Measurements from ENCODE around the gene SBDS. TPM values are rescaled to one million over a fixed set of nuclear protein-coding genes. Genes with fewer than 3 reads are reported as not detected.

The SBDS gene
- total and polyA plus RNA-seq, 9 donors, result 172 to 232 (median 194) TPM

DNA sequence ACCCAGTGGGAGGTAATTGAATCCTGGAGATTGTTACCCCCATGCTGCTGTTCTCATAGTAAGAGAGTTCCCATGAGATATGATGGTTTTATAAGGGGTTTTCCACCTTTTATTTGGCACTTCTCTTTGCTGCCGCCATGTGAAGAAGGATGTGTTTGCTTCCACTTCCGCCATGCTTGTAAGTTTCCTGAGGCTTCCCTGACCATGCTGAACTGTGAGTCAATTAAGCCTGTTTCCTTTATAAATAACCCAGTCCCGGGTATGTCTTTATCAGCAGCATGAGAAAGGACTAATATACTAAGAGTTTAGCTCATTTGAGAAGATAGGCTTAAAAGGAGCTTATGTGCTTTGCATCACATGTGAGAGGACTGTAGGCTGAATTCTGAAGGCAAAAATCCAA lies 45.1 kb downstream of the SBDS start:
- Histone ChIP-seq H3K9me3 (replicated peaks; ENCODE audit: control insufficient read depth, low read depth, low read length) (no peaks in the 10 kb centered on the region), H3K4me3 (ENCODE audit: low read length) (no peak overlapping the region), H3K4me1 (ENCODE audit: control insufficient read depth, insufficient read depth, low read length) (no peaks in the 10 kb centered on the region), H3K36me3 (ENCODE audit: control insufficient read depth, insufficient read depth, low read length) (peaks cover 66% of the 10 kb centered on the region), H3K27ac (ENCODE audit: low read length) (no peak overlapping the region), H3K27me3 (ENCODE audit: control insufficient read depth, insufficient read depth, low read length) (no peaks in the 10 kb centered on the region)
- DNase-seq, result no peak
- 92% methylated on average over 2 of the region's 3 CpGs for WGBS (ENCODE audit: insufficient coverage)

DNA sequence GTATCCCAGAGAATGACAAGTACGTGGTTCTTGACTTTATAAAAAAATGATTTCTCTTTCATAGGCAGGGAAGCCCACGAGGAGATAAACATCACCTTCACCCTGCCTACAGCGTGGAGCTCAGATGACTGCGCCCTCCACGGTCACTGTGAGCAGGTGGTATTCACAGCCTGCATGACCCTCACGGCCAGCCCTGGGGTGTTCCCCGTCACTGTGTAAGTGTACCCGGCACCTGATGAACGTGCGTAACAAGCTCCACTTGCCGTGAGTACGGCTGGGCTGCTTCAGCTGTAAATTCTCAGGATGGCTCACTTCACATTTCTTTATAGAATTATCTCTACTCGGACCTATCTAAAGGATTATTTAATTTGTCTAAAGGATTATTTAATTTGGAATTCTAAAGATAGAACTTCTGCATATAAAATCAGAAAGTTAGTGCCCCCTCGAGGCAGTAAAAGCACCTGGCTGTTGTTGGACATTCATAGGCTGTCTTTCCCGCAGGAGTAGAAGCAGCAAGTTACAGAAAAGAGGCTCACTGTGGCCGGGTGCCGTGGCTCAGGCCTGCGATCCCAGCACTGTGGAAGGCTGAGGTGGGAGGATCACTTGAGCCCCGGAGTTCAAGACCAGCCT lies 46.8 kb downstream of the SBDS start:
- Histone ChIP-seq H3K9me3 (replicated peaks; ENCODE audit: control insufficient read depth, low read depth, low read length) (no peaks in the 10 kb centered on the region), H3K4me1 (ENCODE audit: control insufficient read depth, insufficient read depth, low read length) (no peaks in the 10 kb centered on the region), H3K36me3 (ENCODE audit: control insufficient read depth, insufficient read depth, low read length) (peaks cover 61% of the 10 kb centered on the region), H3K27ac (ENCODE audit: low read length) (no peak overlapping the region), H3K4me3 (ENCODE audit: low read length) (no peak overlapping the region), H3K27me3 (ENCODE audit: control insufficient read depth, insufficient read depth, low read length) (no peaks in the 10 kb centered on the region)
- no peak for DNase-seq
- 97% methylated on average over 9 of the region's 19 CpGs for WGBS (ENCODE audit: insufficient coverage)

DNA sequence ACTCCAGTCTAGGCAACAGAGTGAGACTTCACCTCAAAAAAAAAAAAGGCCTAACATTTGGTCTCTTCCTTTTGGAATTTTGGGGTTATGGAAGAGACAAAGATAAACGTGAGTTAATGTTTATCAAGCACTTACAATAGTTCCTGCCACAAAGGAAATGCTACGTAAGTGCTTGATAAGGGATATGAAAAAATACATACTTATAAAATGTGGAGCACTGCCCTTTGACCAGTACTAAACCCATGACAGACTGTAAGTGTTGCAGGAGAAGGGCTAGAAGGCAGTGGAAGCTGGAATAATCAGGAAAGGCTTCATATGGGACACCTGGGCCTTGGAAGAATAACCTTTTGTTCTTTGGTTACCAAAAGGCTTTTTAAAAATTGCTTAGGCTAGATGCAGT lies 48.8 kb downstream of the SBDS start:
- H3K27ac ChIP-seq (ENCODE audit: low read length), result no peak overlapping the region
- no peaks in the 10 kb centered on the region for H3K4me1 ChIP-seq (ENCODE audit: control insufficient read depth, insufficient read depth, low read length)
- peaks cover 58% of the 10 kb centered on the region for H3K36me3 ChIP-seq (ENCODE audit: control insufficient read depth, insufficient read depth, low read length)
- no peak overlapping the region for H3K4me3 ChIP-seq (ENCODE audit: low read length)
- DNase-seq, result no peak
- H3K9me3 ChIP-seq (replicated peaks; ENCODE audit: control insufficient read depth, low read depth, low read length), result no peaks in the 10 kb centered on the region
- H3K27me3 ChIP-seq (ENCODE audit: control insufficient read depth, insufficient read depth, low read length), result no peaks in the 10 kb centered on the region
- no CpG with 5 or more reads among the region's 2 CpGs for WGBS (ENCODE audit: insufficient coverage)

DNA sequence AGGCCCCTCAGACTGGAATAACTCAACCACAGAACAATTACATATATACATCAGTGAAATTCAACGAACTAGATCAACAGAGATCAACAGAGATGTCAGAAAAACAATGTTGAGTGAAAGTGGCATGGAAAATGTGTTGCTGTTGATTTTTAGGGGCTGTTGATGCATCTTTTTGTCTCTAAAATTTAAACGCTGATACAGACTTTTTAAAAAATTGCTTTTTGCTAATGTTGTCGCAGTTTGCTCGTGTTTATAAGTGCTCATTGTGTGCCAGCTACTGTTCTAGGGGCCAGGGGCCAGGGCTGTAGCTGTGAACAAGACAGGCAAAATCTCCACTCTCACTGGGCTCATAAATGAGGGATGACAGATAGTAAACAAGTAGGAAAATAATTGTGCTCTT lies 56.1 kb downstream of the SBDS start:
- DNase-seq, result no peak
- peaks cover 9% of the 10 kb centered on the region for H3K9me3 ChIP-seq (replicated peaks; ENCODE audit: control insufficient read depth, low read depth, low read length)
- 100% methylated on average over 2 of the region's 4 CpGs for WGBS (ENCODE audit: insufficient coverage)
- no peaks in the 10 kb centered on the region for H3K27me3 ChIP-seq (ENCODE audit: control insufficient read depth, insufficient read depth, low read length)
- no peak overlapping the region for H3K27ac ChIP-seq (ENCODE audit: low read length)
- H3K36me3 ChIP-seq (ENCODE audit: control insufficient read depth, insufficient read depth, low read length), result peaks cover 21% of the 10 kb centered on the region
- no peaks in the 10 kb centered on the region for H3K4me1 ChIP-seq (ENCODE audit: control insufficient read depth, insufficient read depth, low read length)
- no peak overlapping the region for H3K4me3 ChIP-seq (ENCODE audit: low read length)

DNA sequence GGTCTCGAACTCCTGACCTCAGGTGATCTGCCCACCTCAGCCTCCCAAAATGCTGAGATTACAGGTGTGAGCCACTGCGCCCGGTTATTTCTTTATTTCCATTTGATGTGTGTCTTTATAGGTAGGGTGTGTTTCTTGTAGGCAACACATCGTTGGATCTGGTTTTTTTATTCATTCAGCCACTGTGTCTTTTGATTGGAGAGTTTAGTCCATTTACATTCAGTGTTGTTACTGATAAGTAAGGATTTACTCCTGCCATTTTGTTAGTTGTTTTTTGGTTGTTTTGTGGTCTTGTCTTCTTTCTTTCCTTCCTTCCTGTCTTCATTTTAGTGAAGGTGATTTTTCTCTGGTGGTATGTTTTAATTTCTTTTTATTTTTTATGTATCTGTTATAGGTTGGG lies 57.4 kb downstream of the SBDS start:
- Histone ChIP-seq H3K9me3 (replicated peaks; ENCODE audit: control insufficient read depth, low read depth, low read length) (peaks cover 9% of the 10 kb centered on the region), H3K27me3 (ENCODE audit: control insufficient read depth, insufficient read depth, low read length) (no peaks in the 10 kb centered on the region), H3K4me3 (ENCODE audit: low read length) (no peak overlapping the region), H3K36me3 (ENCODE audit: control insufficient read depth, insufficient read depth, low read length) (peaks cover 14% of the 10 kb centered on the region), H3K4me1 (ENCODE audit: control insufficient read depth, insufficient read depth, low read length) (no peaks in the 10 kb centered on the region), H3K27ac (ENCODE audit: low read length) (no peak overlapping the region)
- WGBS (ENCODE audit: insufficient coverage), result 100% methylated on average over 1 of the region's 4 CpGs
- no peak for DNase-seq

Other genes starting within 250 kb of the SBDS start
- gene TMEM248, start 74.4 kb downstream of the SBDS start, total RNA-seq, result 54.5 TPM
- 10 to 100 TPM; 51.5 to 64.7 (median 54.1) TPM for gene TMEM248, start 74.4 kb downstream of the SBDS start, polyA plus RNA-seq (ENCODE audit: insufficient read depth in 1 of 8, insufficient read length in 8 of 8, low replicate concordance in 1 of 8)
- 13.8 TPM for gene TYW1, start 1.2 kb upstream of the SBDS start, total RNA-seq
- 10 to 100 TPM; 13.2 to 16.3 (median 14.6) TPM for gene TYW1, start 1.2 kb upstream of the SBDS start, polyA plus RNA-seq (ENCODE audit: insufficient read depth in 1 of 8, insufficient read length in 8 of 8, low replicate concordance in 1 of 8)

All from muscle of leg (tissue), 11 donors.